Measurements from ENCODE around the gene HEPHL1.

DNA sequence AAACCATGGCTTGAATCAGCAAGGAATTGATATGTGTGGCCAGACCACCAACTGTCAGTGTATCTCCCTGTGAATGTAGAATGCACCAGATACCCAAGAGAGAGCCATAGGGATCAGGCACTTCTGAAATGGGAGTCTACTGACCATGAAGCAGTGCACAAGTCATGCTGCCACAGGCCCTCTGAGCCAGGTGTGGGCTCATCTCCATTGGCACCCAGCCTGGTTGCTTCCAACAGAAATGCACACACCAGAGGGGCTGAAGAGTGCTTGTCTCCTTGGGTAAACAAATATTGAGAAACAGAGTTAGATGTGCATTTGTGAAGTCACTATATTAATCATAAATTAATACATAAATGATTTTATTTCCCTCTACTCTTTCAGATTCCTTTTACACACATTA is 79.1 kb downstream of the HEPHL1 start:
- TF ChIP-seq POLR2A (IDR thresholded peaks at IDR 0.05) (no peak), POLR2AphosphoS5 (IDR thresholded peaks at IDR 0.05) (no peak)
- TF ChIP-seq, protein P1, sequence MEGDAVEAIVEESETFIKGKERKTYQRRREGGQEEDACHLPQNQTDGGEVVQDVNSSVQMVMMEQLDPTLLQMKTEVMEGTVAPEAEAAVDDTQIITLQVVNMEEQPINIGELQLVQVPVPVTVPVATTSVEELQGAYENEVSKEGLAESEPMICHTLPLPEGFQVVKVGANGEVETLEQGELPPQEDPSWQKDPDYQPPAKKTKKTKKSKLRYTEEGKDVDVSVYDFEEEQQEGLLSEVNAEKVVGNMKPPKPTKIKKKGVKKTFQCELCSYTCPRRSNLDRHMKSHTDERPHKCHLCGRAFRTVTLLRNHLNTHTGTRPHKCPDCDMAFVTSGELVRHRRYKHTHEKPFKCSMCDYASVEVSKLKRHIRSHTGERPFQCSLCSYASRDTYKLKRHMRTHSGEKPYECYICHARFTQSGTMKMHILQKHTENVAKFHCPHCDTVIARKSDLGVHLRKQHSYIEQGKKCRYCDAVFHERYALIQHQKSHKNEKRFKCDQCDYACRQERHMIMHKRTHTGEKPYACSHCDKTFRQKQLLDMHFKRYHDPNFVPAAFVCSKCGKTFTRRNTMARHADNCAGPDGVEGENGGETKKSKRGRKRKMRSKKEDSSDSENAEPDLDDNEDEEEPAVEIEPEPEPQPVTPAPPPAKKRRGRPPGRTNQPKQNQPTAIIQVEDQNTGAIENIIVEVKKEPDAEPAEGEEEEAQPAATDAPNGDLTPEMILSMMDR (IDR thresholded peaks at IDR 0.05): no peak
